ENCODE results near the gene SYTL3. TPM values are rescaled to one million over a fixed set of nuclear protein-coding genes. Genes with fewer than 3 reads are reported as not detected.

The SYTL3 gene
- total and polyA plus RNA-seq, 8 donors: 3.1 to 14.6 (median 5.3) TPM

DNA sequence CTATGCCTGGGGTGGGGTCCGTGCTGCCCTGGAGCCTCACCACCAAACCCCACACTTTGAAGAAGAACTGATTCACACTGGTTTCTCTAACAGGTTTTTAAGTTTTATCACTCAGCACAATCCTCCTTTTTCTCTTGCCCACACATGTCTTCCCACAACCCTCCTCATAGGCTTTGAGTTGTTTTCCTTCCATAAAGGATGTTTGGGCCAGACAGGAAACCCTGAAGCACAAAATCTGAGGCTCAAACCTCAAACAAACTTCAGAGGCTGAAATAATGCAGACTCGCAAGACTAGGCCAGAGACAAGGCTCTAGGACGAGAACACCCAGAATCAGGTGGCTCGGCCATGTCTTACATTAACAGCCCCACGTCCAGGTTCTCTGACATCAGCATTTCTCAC, 134.0 kb downstream of the SYTL3 start:
- intact Hi-C loops (cut with DNase I; ENCODE audit: low total_unique reads): no loop called here
- DNase-seq: peak in 1 of 2 donors; percentile 11
- whole genome bisulfite sequencing, 5 donors: 84 to 93% (median 90%) methylated on average over 5 of the region's 5 CpGs
- Histone ChIP-seq H3K9me3 (no peaks in the 10 kb centered on the region), H3K4me3 (no peak overlapping the region), H3K36me3 (peaks cover 71 to 100% (median 100%) of the 10 kb centered on the region in 4 donors), H3K27me3 (no peaks in the 10 kb centered on the region), H3K27ac (no peak overlapping the region), H3K4me1 (peaks cover 26 to 61% (median 38%) of the 10 kb centered on the region in 4 donors)
- no peak for TF ChIP-seq CTCF (IDR thresholded peaks at IDR 0.05)
- no peak for TF ChIP-seq POLR2AphosphoS5 (IDR thresholded peaks at IDR 0.05)
- TF ChIP-seq POLR2A (IDR thresholded peaks at IDR 0.05): no peak
- TF ChIP-seq EP300 (IDR thresholded peaks at IDR 0.05): no peak

- peaks cover 74 to 100% (median 98%) of the 10 kb centered on the region in 4 donors for H3K36me3 ChIP-seq
- peaks cover 26 to 68% (median 37%) of the 10 kb centered on the region in 4 donors for H3K4me1 ChIP-seq
Observed at GRCh38 chr6:158784505-158784904, 134.7 kb downstream of the SYTL3 start.

GRCh38 chr6:158785036-158785435, 135.2 kb downstream of the SYTL3 start:
- peak in 1 of 2 donors; percentile 7 for DNase-seq
- H3K36me3 ChIP-seq: peaks cover 74 to 95% (median 93%) of the 10 kb centered on the region in 4 donors

More at GRCh38 chr6:158784505-158784904, 134.7 kb downstream of the SYTL3 start:
- TF ChIP-seq POLR2AphosphoS5 (IDR thresholded peaks at IDR 0.05): no peak
- no peak for TF ChIP-seq POLR2A (IDR thresholded peaks at IDR 0.05)
- intact Hi-C loops (cut with DNase I; ENCODE audit: low total_unique reads): no loop called here
- Histone ChIP-seq H3K9me3 (no peaks in the 10 kb centered on the region), H3K27ac (no peak overlapping the region), H3K4me3 (no peak overlapping the region), H3K27me3 (no peaks in the 10 kb centered on the region)
- WGBS, 5 donors: 70 to 85% (median 82%) methylated on average over 6 of the region's 6 CpGs
- peak in 1 of 2 donors; percentile 24 for DNase-seq

GRCh38 chr6:158786645-158787304, 136.9 kb downstream of the SYTL3 start:
- peak in 2 of 3 donors; percentile 8 to 57 for TF ChIP-seq POLR2AphosphoS5 (IDR thresholded peaks at IDR 0.05)
- TF ChIP-seq POLR2A (IDR thresholded peaks at IDR 0.05): no peak
- Histone ChIP-seq H3K4me1 (peaks cover 21 to 76% (median 33%) of the 10 kb centered on the region in 4 donors), H3K36me3 (peaks cover 65 to 78% (median 75%) of the 10 kb centered on the region in 4 donors), H3K27me3 (no peaks in the 10 kb centered on the region), H3K27ac (peak overlapping the region in 2 of 5 donors; percentile 26 to 44), H3K4me3 (no peak overlapping the region), H3K9me3 (no peaks in the 10 kb centered on the region)
- 37 to 66% (median 46%) methylated on average over 6 of the region's 6 CpGs for WGBS, 5 donors
- DNase-seq: peak in 1 of 2 donors; percentile 27
- intact Hi-C loops (cut with DNase I; ENCODE audit: low total_unique reads): no loop called here

More at GRCh38 chr6:158785036-158785435, 135.2 kb downstream of the SYTL3 start:
- intact Hi-C loops (cut with DNase I; ENCODE audit: low total_unique reads): no loop called here
- H3K27ac ChIP-seq: peak overlapping the region in 1 of 5 donors; percentile 4
- WGBS, 5 donors: 81 to 88% (median 86%) methylated on average over 6 to 12 of the region's 12 CpGs
- no peak overlapping the region for H3K4me3 ChIP-seq
- H3K9me3 ChIP-seq: no peaks in the 10 kb centered on the region
- TF ChIP-seq POLR2A (IDR thresholded peaks at IDR 0.05) (no peak), POLR2AphosphoS5 (IDR thresholded peaks at IDR 0.05) (no peak), EP300 (IDR thresholded peaks at IDR 0.05) (no peak), CTCF (IDR thresholded peaks at IDR 0.05) (no peak)
- no peaks in the 10 kb centered on the region for H3K27me3 ChIP-seq
- peaks cover 26 to 73% (median 38%) of the 10 kb centered on the region in 4 donors for H3K4me1 ChIP-seq

- 73 to 88% (median 74%) methylated on average over 6 of the region's 6 CpGs for WGBS, 5 donors
- intact Hi-C loops (cut with DNase I; ENCODE audit: low total_unique reads): no loop called here
- Histone ChIP-seq H3K27me3 (no peaks in the 10 kb centered on the region), H3K27ac (peak overlapping the region in 2 of 5 donors; percentile 3 to 44), H3K36me3 (peaks cover 59 to 72% (median 69%) of the 10 kb centered on the region in 4 donors), H3K4me1 (peaks cover 18 to 76% (median 31%) of the 10 kb centered on the region in 4 donors), H3K4me3 (no peak overlapping the region), H3K9me3 (no peaks in the 10 kb centered on the region)
- peak in 1 of 2 donors; percentile 24 for DNase-seq
- TF ChIP-seq CTCF (IDR thresholded peaks at IDR 0.05): no peak
- TF ChIP-seq POLR2A (IDR thresholded peaks at IDR 0.05): no peak
- no peak for TF ChIP-seq EP300 (IDR thresholded peaks at IDR 0.05)
- TF ChIP-seq POLR2AphosphoS5 (IDR thresholded peaks at IDR 0.05): no peak
Observed at GRCh38 chr6:158787395-158787794, 137.5 kb downstream of the SYTL3 start.

Measured in stomach (tissue), 9 donors.